Endothelial cell of umbilical vein (primary cell): ENCODE results near the gene TSACC. TPM values are rescaled to one million over a fixed set of nuclear protein-coding genes. Genes with fewer than 3 reads are reported as not detected.

Experiments
- BruUV-seq: library from RNA; stranded (reverse); fragments of 400-500 nt; replicated peaks from 2 replicates; lab custom pipeline; 2021; lab: Mats Ljungman, UMichigan
- CTCF ChIA-PET: fragments of 300-600, 350-600 bp; sonication (Branson Sonifier 250); formaldehyde crosslinking; loops from one replicate; lab custom pipeline; 2021; ENCODE audit warnings: antibody characterized with exemption, inconsistent platforms; lab: Charles Lee
- POLR2A ChIA-PET: fragments of 300-600, 350-600 bp; sonication (Branson Sonifier 250); formaldehyde crosslinking; loops from one replicate; lab custom pipeline; 2021; ENCODE audit warnings: antibody characterized with exemption, inconsistent platforms; lab: Charles Lee
- DNase-seq: peaks from one replicate; pipeline ENCODE4 v3.0.0-alpha.2; 2011; ENCODE audit warnings: low read depth, low spot score
- FAIRE-seq: peaks from 2 replicates; lab custom pipeline; 2011; peaks lifted over from hg19 to GRCh38; lab: Jason Lieb, UNC
- H2AFZ ChIP-seq: 2 replicates; pipeline ENCODE4 v1.6.0; 2012; ENCODE audit warnings: low read depth, low read length, control low read depth, inconsistent platforms
- H3K27ac ChIP-seq: 2 replicates; pipeline ENCODE4 v1.5.1; 2011; ENCODE audit warnings: low read depth, mild to moderate bottlenecking, control low read depth, low read length, moderate library complexity; ENCODE audit not compliant: insufficient read depth
- H3K27me3 ChIP-seq, 2 experiments: 2 replicates each; pipeline versions ENCODE4 v1.6.0 to v1.6.1; 2011; ENCODE audit warnings: low read length in 2 of 2, mixed read lengths in 1 of 2; ENCODE audit not compliant: control insufficient read depth in 2 of 2, insufficient read depth in 2 of 2
- H3K36me3 ChIP-seq, 2 experiments: 2 replicates in 1 of 2; 3 replicates in 1 of 2; pipeline ENCODE4 v1.5.1; 2011; ENCODE audit warnings: low read length in 2 of 2, mild to moderate bottlenecking in 1 of 2, moderate library complexity in 1 of 2; ENCODE audit not compliant: control insufficient read depth in 2 of 2, insufficient read depth in 2 of 2; ENCODE audit errors: extremely low read depth in 1 of 2
- H3K4me1 ChIP-seq: 3 replicates; pipeline ENCODE4 v1.5.1; 2011; ENCODE audit warnings: mild to moderate bottlenecking, low read length; ENCODE audit not compliant: control insufficient read depth, insufficient read depth; ENCODE audit errors: extremely low read depth
- H3K4me2 ChIP-seq: 2 replicates; pipeline ENCODE4 v1.6.1; 2011; ENCODE audit warnings: low read length, control low read depth, mixed read lengths; ENCODE audit not compliant: insufficient read depth
- H3K4me3 ChIP-seq, 3 experiments: fragments of 200-600 bp in 1 of 3; sonication (generic), shearing (Covaris generic) in 1 of 3; replicated peaks in 1 of 3; 2 replicates each; pipeline ENCODE4 v1.5.1; 2011 to 2016; ENCODE audit warnings: control low read depth in 3 of 3, low read length in 3 of 3, mild to moderate bottlenecking in 2 of 3, inconsistent platforms in 1 of 3, low read depth in 1 of 3, moderate library complexity in 1 of 3; ENCODE audit not compliant: insufficient read depth in 1 of 3
- H3K79me2 ChIP-seq: 2 replicates; pipeline ENCODE4 v1.6.0; 2012; ENCODE audit warnings: low read length, inconsistent platforms; ENCODE audit not compliant: control insufficient read depth, insufficient read depth
- H3K9ac ChIP-seq: replicated peaks from 2 replicates; pipeline ENCODE3; 2011; ENCODE audit warnings: low read length, control low read depth; ENCODE audit not compliant: insufficient read depth; ENCODE audit errors: extremely low read depth
- H3K9me1 ChIP-seq: replicated peaks from 3 replicates; pipeline ENCODE4 v1.6.0; 2011; ENCODE audit warnings: mild to moderate bottlenecking, low read length; ENCODE audit not compliant: control insufficient read depth, insufficient read depth; ENCODE audit errors: extremely low read depth
- H3K9me3 ChIP-seq: replicated peaks from 2 replicates; pipeline ENCODE4 v1.5.1; 2012; ENCODE audit warnings: low read length, inconsistent platforms; ENCODE audit not compliant: control insufficient read depth, insufficient read depth
- H4K20me1 ChIP-seq: replicated peaks from 2 replicates; pipeline ENCODE3; 2011; ENCODE audit warnings: mild to moderate bottlenecking, low read length; ENCODE audit not compliant: control insufficient read depth, insufficient read depth; ENCODE audit errors: extremely low read depth
- EZH2 ChIP-seq: IDR thresholded peaks from 2 replicates; pipeline ENCODE4 v1.6.1; 2012; ENCODE audit warnings: borderline replicate concordance, low read depth, mild to moderate bottlenecking, moderate library complexity, low read length, inconsistent platforms; ENCODE audit not compliant: severe bottlenecking
- FOS ChIP-seq: IDR thresholded peaks from 2 replicates; pipeline ENCODE4 v1.6.1; 2011; ENCODE audit warnings: mild to moderate bottlenecking, low read length, moderate library complexity, borderline replicate concordance; ENCODE audit not compliant: insufficient read depth
- GATA2 ChIP-seq: IDR thresholded peaks from 2 replicates; pipeline ENCODE4 v1.7.0; 2011; ENCODE audit warnings: low read depth, mild to moderate bottlenecking, moderate library complexity, mixed read lengths, low read length; ENCODE audit not compliant: insufficient read length, insufficient read depth
- JUN ChIP-seq: IDR thresholded peaks from 2 replicates; pipeline ENCODE4 v1.6.1; 2011; ENCODE audit warnings: borderline replicate concordance, low read depth; ENCODE audit not compliant: insufficient read length, insufficient read depth
- MAX ChIP-seq: IDR thresholded peaks from 2 replicates; pipeline ENCODE4 v1.6.1; 2011; ENCODE audit not compliant: insufficient read depth, insufficient read length
- MYC ChIP-seq: IDR thresholded peaks from one replicate; pipeline ENCODE4 v1.6.1; 2011; ENCODE audit warnings: mild to moderate bottlenecking, low read depth, low read length
- POLR2A ChIP-seq: IDR thresholded peaks from 2 replicates; pipeline ENCODE4 v1.6.1; 2012; ENCODE audit warnings: low read depth, mild to moderate bottlenecking, control low read depth, low read length
- POLR2AphosphoS5 ChIP-seq: IDR thresholded peaks from 2 replicates; pipeline ENCODE4 v1.6.1; 2012; ENCODE audit warnings: low read depth, mild to moderate bottlenecking, control low read depth, low read length, moderate library complexity; ENCODE audit not compliant: insufficient read depth
- dilution Hi-C: fragments of 300-500 bp; cut with MboI; formaldehyde crosslinking; loops from one replicate; pipeline ENCODE4 v1.15.0; 2019; ENCODE audit warnings: low sequenced_read_pairs; ENCODE audit not compliant: extremely low pct_ligation_motif_present
- intact Hi-C: fragments of 100-400 bp; cut with micrococcal nuclease; formaldehyde crosslinking; loops from one replicate; pipeline ENCODE4 v1.10.0; 2022
- polyA plus RNA-seq, 4 experiments: library from polyadenylated mRNA; depleted of rRNA in 3 of 4; stranded (reverse) in 3 of 4; unstranded in 1 of 4; fragments of >200 nt; gene quantifications; 2 replicates each; pipeline versions ENCODE4 v1.2.1 to v1.2.3, GENCODE V29; 2011 to 2012; ENCODE audit warnings: missing spikeins in 1 of 4
- total RNA-seq: library from RNA; stranded (reverse); gene quantifications from 2 replicates; pipeline ENCODE4 v1.2.3, GENCODE V29; 2021
- TF ChIP-seq, protein P1 (sequence below), 2 donors: IDR thresholded peaks; 1 replicate in 1 of 2; 2 replicates in 1 of 2; pipeline ENCODE4 v1.5.1; 2011; ENCODE audit warnings: low read length in 2 of 2, mild to moderate bottlenecking in 2 of 2, moderate library complexity in 2 of 2, control low read depth in 1 of 2, inconsistent platforms in 1 of 2, low read depth in 1 of 2; ENCODE audit not compliant: insufficient read depth in 1 of 2; ENCODE audit errors: extremely low read depth in 1 of 2

The TSACC gene
- total and polyA plus RNA-seq, 2 donors (not counting 3 experiments of a cell fraction or from before 2014, with no cell fraction given), result 0.69 to 0.94 TPM

DNA sequence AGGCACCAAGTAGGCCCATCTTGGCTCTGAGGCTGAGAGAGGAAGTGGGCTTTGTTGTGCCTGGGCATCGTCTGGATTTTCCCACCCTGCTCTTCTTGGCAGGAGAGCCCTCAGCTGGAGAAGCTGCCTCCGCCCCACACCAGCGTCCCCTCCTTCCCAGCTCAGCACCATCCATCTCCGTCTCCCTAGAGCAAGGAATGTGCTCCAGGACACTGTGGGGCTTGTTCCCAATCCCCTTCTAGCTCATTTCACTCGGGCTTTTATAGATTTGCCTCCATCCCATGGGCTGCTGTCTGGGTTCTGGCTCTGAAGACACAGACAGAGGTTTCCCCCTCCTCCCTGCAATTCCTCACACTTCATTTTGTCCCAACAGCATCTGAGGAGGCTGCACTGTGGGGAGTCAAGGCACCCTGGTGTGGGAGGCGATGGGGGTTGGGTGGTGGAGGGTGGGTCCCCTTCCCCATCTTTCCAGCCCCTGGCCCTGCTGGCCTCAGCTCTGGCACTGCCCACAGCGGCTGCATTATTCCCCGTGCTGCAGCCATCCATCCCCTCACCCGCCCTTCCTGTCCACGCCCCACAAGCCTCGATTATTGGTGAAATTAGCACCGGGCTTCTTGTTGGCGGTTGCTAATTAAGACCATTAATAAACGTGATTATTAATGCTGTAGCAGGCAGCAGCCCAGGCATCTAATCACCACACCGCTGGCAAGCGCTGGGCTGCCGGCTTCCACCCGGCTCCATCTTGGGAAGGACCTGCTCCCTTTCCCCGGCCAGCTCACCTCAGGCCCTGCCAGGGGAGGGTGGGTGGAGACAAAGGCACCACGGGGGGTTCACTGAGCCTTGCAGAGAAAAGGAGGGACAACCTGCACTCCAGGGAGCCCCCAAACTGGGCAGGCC is 52.4 kb downstream of the TSACC start:
- CTCF ChIA-PET, result interaction anchor here (1.2 to 3.2 kb wide), 3 partner anchors 10 to 55 kb away, joined by 5 to 39 read pairs (median 9); no protein-coding TSS in a partner anchor
- FAIRE-seq (no peak), DNase-seq (no peak)
- POLR2A ChIA-PET, result no interaction called here
- dilution Hi-C loops (no loop called here), intact Hi-C loops (no loop called here)
- Histone ChIP-seq H3K4me3 (no peak overlapping the region), H3K27me3 (peaks cover 26 to 36% of the 10 kb centered on the region in 2 experiments), H3K27ac (no peak overlapping the region), H3K9ac (no peak overlapping the region), H3K79me2 (no peaks in the 10 kb centered on the region), H3K4me1 (peaks cover 2% of the 10 kb centered on the region), H3K9me3 (no peaks in the 10 kb centered on the region), H2AFZ (no peak overlapping the region), H3K9me1 (no peaks in the 10 kb centered on the region), H4K20me1 (no peaks in the 10 kb centered on the region), H3K36me3 (no peaks in the 10 kb centered on the region), H3K4me2 (no peak overlapping the region)
- TF ChIP-seq EZH2, result no peak
- TF ChIP-seq POLR2A, result no peak
- TF ChIP-seq POLR2AphosphoS5, result no peak
- no peak for TF ChIP-seq JUN
- TF ChIP-seq MAX, result no peak
- TF ChIP-seq FOS, result no peak
- TF ChIP-seq MYC, result no peak
- TF ChIP-seq, protein P1, sequence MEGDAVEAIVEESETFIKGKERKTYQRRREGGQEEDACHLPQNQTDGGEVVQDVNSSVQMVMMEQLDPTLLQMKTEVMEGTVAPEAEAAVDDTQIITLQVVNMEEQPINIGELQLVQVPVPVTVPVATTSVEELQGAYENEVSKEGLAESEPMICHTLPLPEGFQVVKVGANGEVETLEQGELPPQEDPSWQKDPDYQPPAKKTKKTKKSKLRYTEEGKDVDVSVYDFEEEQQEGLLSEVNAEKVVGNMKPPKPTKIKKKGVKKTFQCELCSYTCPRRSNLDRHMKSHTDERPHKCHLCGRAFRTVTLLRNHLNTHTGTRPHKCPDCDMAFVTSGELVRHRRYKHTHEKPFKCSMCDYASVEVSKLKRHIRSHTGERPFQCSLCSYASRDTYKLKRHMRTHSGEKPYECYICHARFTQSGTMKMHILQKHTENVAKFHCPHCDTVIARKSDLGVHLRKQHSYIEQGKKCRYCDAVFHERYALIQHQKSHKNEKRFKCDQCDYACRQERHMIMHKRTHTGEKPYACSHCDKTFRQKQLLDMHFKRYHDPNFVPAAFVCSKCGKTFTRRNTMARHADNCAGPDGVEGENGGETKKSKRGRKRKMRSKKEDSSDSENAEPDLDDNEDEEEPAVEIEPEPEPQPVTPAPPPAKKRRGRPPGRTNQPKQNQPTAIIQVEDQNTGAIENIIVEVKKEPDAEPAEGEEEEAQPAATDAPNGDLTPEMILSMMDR (IDR thresholded peaks at IDR 0.05; ENCODE audit: extremely low read depth in 1 of 2, insufficient read depth in 1 of 2, low read depth in 1 of 2, low read length in 2 of 2), result no peak
- no peak for TF ChIP-seq GATA2
- BruUV-seq, result no TSS peak
